A204.1 (cell line): Measurements from ENCODE around the gene ATOH8.

Source experiments
- FAIRE-seq: peaks from 2 replicates; lab custom pipeline; 2012; peaks lifted over from hg19 to GRCh38; lab: Jason Lieb, UNC

ATOH8 gene

DNA sequence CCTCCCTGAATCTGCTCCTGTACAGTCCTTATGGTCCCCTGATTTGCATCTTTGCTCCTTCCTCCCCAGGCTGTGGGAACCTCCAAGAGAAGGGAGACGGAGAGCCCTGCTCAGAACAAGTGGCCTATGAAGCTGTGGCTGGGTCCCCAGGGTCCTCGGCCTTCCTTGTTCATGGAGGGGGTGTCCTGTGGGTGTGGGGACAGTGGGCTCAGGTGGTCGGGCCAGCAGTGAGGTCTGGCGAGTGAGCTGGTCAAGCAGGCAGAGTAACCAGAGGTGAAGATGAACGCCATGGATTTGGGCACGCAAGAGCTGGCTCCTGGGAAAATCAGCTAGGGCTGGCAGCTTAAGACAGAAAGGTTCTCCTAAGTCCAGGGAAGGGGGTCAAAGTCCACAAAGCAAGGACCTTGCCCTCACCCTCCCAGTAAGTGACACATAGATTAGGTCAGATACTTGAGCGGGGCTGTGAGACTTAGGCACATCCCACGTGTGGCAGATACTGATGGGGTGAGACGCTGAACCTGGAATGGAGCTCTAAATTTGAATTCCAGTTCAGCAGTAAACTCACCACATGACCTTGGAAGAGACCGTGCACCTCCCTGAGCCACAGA is 34.8 kb upstream of the ATOH8 start:
- FAIRE-seq: no peak

DNA sequence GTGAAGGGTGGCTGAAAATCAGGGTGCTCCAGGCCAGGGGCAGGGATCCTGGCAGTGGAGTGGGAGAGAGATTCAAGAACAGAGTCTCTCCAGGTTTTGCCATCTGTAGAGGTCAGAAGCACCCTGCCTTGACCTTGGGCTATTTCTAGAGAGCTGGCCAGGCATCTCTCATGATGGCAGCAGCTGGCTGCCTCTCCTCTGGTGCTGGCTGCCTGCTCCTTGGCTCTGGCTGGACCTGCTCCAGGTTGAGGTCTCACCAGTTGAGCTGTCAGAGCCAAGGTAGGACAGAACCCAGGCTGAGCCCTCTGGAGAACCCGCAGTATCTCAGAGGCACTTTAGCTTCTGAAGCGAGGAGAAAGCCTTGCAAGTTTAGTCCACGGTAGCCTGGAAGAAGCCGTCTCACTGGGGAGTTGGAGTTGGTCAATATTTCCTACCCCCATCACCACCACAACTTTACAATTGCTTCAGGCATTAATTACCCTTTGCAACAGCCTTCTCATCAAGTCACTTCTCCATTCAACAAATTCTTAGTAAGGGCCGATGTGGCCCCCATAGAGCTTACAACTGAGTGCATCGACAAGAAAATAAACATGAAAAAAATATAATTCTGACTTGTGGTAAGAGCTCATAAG is 34.1 kb upstream of the ATOH8 start:
- FAIRE-seq: no peak

DNA sequence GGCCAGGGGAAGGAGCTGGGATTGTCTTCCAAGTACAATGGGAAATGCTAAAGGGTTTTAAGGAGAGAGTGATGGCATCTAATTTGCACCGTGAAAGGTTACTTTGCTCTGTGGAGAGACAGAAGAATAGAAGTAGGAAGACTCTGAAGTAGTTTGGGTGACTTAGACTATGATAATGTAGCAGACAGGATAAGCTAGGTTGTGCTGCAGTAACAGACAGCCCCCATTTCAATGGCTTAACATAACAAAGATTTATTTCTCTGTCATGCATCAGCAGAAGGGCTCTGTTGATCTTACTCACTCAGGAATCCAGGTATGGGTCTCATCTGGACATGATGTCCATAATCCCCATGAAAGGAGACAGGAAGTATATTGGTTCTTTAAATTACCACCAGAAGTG is 33.3 kb upstream of the ATOH8 start:
- FAIRE-seq: no peak

DNA sequence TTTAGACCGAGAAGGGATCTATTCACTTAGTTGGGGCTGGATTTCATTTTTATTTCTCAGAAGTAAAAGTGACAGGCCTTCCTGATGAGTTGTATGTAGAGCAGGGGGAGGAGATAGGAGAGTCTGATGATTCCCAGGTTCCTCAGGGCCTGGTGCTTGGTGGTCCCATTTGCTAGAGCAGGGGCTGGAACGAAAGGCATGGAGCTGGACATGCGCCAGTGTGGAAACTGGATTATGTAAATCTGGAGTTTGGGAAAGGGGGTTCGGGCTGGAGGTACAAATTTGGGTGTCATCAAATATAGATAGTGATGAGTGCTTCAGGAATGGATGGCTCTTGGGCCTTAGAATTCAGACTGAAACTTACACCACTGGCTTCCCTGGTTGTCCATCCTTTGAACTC is 32.1 kb upstream of the ATOH8 start:
- FAIRE-seq: no peak

DNA sequence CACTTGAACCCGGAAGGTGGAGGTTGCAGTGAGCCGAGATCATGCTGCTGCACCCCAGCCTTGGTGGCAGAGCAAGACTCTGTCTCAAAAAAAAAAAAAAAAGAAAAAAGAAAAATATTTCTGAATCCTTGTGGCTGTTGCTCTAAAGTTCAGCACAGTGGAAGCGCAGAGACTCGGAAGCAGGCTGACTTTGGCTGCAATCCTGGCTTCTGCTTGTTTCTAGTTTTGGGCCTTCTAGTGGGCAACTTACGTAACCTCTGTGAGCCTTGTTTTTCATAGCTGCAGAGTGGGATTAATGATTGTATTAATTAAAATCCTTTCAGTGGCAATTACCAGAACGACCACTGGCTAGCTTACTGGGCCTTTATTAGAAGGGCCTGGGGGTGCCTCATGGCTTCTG is 31.3 kb upstream of the ATOH8 start:
- no peak for FAIRE-seq

DNA sequence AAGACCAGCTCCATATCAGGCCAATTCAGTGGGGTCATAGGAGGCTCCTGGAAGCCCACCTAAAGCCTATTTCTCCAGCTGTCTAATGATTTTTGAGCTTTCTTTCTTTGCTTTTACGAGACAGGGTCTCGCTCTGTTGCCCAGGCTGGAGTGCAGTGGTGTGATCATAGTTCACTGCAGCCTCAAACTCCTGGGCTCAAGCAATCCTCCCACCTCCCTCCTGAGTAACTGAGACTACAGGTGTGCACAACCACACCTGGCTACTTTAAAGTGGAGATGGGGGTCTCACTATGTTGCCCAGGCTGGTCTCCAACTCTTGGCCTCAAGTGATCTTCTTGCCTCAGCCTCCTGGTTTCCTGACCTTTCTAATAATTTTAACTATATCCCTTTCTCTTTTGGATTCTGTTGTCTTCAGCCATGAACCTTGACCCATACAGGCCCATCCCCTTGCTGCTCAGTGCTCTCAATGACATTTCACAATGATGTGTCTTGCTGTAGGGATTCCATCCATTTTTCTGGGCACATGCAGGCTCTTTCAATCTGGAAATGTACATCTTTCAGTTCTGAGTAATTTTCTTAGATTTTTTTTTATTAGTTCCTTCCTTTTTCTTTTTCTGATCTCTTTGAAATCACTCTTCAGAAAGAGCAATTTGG is 30.0 kb upstream of the ATOH8 start:
- no peak for FAIRE-seq

DNA sequence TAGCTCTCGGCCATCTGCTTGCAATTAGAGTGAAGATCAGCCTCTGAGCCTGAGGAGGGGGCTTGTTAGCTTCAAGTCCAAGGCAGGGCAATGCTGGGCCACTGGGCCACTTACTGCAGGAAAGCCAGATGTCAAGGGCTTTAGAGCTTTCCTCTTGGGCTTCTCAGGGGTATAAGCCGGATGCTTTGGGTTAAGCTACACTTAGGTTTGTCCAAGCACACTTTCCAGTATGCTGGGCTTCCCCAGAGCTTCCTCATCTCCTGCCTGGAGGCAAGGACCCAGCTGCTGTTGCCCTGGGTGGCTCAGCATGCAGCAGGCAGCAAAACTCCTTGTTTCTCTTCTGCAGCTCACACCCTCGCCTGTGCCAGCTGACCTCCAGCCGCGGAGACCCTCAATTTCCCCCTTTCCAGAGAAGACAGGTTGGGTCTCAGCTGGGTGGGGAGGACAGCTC is 29.0 kb upstream of the ATOH8 start:
- no peak for FAIRE-seq

DNA sequence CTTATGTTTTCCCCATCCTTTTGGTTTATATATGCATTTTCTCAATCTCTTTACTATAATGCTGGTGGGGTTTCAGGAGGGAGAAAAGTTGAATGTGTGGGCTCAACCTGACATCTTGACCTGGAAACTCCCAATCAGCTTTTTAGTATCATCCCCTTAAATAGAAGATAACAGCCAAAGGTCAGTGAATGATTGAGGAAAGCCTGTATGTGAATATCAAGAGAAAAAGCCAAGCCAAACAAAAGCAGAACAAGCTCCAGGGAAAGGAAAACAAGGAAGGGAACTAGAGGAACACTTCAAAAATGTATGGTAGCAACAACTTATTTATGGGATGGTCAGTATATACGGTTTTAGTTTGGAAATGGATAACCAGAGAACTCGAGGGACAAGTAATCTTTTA is 28.3 kb upstream of the ATOH8 start:
- no peak for FAIRE-seq

DNA sequence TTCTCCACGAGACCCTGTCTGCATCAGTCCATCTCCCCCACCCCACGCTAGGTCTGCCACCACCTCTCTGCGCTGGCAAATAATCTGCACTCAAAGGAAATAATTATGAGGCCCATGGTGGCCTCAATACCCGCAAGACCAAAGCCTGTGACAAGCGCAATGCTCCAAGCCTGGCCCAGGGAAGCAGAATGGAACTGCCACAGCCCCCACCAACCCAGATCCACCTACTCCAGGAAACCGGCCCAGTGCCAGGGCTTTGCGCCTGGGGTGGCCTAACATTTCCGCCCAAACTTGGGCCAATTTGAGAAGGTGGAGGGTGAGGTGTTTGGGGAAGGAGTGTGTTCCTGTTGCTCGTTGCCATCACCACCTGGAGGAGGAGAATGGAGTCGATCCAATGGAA is 26.0 kb upstream of the ATOH8 start:
- FAIRE-seq: no peak

DNA sequence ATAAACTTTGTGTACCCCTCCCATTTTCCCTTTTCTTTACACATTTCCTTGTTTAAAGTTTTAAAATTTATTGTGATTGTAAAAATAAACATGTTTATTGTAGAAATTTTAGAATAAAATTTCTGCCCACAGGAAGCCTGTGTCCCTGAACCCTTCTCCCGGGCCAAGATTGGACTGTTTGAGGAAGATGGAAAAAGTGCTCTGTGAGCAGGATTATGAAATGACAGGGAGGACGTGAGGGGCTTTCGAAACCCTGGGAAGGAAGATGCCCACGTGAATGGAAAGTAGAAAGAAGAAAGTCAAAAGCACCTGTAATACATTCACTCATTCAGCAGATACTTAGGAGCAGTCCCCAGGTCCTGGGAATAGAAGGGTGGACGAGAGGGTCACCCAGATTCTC is 25.4 kb upstream of the ATOH8 start:
- FAIRE-seq: no peak

DNA sequence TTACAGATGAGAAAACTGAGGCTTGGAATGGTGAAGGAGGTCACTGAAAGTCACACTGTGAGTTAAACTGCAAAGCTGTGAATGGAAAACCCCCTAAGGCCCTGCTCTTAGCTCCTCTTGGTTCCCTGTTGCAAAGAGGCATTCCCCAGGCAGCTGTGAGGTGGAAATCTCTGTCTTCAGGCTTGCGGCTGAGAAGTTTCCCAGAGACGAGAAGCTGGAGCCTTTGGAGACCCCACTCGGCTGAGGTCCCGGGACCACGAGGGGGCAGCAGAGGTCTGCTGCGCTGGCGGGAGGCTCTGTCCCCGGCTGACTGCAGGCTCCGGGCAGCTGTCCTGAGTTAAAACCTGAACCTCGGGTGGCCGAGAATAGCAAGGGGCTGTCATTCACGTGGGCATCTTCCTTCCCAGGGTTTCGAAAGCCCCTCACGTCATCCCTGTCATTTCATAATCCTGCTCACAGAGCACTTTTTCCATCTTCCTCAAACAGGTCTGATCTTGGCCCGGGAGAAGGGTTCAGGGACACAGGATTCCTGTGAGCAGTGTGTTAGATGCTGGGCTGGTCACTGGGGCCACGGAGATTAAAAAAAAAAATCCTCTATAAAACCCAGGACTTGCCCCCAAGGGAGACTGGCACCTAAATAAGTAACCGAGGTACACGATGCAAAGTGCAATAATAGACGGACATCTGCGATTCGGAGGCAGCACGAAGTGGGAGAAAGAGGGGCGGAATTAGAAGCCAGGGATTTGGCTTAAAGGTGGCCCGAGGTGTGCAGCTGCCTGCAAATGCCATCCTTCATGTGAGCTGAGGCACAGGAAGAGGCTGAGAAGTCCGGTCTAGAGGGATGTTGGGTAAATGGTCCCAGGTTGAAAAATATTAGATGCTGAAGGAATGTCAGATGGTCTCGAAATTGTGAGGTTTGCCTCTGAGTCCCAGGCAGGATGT is 24.6 kb upstream of the ATOH8 start:
- FAIRE-seq: no peak

DNA sequence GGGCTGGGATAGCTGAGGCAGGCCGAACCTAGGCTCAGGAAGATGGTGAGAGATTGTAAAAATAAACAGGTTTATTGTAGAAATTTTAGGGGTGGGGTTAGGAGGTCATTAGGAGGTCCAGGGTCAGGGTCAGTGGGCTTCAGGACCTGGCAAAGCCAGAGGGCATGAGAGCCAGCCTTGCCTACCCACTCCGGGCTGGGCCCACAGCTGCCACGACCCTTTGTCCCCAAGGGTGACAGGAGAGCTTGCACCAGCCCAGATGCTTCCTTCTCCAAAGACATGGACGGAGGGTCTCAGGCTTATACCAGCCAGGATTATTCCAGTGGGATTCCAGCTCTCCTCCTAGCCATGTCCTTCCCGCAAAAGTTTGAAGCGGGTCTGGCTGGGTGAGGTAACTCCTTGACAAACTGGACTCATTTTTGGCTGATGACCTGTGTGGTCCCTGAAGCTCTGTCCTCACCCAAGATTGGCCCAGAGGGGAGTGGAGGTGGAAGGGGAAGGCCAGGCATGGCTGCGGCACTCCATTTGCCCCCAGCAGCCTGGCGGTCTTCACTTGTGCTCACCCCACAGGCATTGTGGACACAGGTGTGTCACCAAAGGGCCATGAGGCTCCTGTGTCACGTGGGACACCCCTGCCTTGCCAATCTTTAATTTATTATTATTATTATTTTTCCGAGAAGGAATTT is 23.8 kb upstream of the ATOH8 start:
- no peak for FAIRE-seq

DNA sequence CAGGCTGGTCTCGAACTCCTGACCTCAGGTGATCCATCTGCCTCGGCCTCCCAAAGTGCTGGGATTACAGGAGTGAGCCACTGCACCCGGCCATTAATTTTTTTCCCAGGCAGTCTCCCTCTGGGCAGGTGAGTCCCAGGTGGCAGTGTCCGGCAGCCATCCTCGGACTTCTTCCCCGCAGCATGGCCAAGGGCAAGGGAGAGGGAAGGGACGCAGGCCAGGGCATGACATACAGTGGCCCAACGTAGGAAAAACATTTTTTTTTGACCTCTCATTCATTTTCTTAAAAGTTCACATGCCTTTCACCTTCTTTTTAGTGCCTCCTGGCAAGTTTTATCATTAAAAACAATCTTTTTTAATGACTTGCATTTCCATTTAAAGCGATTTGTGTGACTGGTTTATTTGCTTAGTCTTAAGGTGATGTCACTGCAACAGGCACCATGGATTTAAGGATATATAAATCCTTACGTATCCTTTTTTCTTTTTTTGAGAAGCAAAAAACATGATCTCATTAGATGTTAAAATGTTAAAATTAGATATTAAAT is 23.0 kb upstream of the ATOH8 start:
- FAIRE-seq: no peak

DNA sequence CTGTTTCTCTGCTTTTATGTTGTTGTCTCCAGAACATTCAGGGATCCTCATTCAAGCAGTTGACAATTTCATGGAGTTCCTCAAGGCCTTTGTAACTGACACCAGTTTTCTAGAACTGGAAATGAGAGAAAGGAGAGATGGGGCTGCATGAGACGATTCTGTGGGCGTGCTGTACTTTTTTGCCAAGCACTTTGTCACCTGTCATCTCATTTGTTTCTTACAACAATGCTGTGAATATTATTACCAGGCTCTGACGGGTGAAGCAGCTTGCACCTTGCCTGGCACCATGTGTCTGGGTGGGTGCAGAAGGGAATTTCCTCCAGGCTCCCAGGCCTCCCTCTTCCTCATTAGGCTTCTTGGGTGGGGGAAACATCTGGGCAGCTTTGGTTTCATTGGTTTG is 22.2 kb upstream of the ATOH8 start:
- FAIRE-seq: no peak

DNA sequence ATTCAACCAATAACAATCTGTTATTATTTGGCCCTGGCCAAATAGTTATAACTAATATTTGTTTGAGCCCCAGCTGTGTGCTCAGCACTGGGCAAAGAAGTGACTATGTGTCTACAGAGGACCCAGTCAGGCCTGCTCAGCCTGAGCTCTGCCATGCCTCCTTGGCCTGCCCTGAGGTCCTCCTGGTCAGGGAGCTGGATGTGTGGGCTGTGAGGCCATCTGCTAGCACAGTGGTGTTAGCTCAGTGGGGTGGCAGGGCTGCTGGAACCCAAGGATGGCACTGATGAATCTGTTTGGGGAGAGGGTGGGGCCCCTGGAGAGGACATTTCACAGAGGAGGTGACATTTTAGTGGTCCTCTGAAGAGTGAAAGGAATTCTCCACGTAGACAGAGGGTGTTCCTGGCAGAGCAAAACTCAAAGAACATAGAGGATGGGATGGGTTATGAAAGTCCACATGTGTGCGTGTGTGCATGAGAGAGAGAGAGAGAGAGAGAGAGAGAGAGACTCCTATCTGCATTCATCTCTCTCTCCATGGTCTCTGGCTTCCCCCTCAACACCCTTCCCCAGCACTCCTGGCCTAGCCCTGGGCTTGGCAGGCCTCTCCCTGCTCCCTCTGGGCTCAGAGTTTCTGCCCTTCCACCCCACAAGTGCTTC is 21.2 kb upstream of the ATOH8 start:
- FAIRE-seq: no peak

DNA sequence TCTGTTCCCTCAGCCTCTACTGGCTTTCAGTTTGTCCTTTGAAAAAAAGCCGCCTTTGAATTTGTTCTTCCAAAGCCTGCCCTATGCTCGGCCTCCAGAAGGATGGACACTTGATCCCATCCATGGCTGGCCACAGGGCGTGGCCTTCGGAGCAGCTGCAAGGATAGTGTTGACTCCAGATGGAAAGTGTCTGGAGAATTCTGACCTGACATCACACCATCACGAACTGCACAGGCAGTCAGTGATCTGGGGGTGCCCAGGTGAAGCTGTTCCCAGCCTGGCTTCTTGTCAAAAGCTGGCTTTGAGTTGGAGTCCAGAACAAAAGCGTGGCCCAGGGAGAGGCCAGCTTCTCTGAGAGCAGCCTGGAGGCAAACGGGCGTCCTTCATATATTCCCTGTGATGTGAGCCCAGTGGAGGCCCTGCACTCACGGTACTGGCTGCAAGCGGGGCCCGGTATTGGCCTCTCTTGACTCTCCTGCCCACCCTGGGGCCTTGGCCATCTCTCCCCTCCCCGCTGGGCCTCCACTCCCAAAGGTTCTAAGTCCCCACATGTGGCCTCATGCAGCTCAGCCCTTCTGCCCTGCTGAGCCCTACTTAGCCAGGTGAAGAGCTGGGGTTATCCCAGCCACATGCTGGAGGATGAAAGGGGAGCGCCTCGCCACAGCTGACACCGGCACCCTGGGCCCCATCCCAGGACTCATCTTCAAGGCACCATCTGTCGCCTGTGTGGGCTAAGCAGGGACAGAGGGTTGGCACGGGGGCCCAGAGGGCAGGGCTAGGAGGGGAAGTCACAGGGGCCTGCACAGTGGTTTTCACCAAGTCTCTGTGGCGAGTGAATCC is 20.4 kb upstream of the ATOH8 start:
- FAIRE-seq: no peak

DNA sequence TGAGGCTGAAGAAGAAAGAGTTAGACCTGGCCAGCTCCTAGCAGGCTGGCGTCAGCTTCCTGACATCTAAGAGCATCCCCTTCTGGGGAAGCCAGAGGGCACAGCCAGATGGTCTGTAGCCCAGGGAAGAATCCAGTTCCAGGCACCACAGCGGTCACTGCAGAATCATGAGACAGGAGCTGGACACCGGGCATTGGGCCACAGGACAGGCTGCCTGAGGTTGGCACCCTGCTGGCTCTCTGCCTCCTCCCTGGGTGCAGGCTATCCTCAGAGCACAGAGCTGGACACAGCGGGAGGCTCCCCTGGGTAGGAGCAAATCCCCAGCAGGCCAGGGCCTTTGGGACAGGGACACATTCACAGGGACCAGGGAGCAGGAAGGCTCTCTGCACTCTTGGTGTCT is 19.8 kb upstream of the ATOH8 start:
- no peak for FAIRE-seq

DNA sequence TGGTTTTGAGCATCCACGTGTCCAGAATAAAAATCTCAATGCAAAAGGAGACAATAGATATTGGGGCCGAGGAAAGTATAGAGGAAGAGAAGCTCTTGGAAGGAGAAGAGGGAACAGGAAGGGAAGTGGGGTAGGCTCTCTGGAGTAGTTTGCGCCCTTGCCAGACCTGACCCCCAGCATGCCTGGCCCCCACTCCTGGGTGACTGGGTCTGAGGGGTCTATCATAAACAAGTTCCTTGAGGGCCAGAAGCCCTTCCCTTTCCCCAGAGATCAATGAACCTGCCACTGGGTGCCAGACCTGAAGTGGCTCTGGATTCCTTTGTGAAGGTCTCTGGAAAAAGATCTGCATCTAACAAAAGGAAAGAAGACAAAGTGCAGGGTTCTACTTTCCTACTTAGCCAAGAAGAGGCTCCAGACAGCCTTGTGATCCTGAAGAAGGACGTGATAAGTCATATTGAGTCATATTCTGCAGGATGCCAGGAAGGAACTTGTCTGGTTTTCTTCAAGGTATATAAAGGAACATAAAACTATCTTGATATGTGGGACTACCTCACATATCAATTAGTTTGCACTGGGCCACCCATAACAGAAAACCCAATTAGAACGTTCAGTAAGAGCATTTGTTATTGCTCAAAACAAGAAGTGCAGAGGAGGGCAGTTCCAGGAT is 18.7 kb upstream of the ATOH8 start:
- no peak for FAIRE-seq

DNA sequence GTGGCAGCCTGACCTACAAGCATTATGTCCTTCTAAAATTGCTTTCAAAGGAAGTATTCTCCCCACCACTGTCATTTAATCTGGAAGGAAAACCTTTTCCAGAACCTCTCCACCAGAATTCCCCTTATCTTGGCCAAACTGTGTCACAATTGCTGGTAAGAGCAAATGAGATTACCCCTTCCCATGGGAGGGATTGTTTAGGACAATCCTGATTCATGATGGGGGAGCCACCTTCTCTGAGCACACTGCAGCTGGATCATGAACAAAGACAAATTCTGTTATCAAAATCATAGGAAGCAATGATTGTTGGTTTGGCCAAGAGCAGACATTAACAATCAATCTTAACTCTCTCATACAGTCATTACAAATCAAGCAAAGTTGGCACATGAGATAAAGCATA is 18.1 kb upstream of the ATOH8 start:
- FAIRE-seq: no peak
